ENCODE results near the gene TPSB2.
"Not testable (repeated sequence)": the region's sequence is repeated elsewhere in the genome, so short reads cannot be mapped to it uniquely, and the experiment has no call there.

Gene TPSB2

DNA sequence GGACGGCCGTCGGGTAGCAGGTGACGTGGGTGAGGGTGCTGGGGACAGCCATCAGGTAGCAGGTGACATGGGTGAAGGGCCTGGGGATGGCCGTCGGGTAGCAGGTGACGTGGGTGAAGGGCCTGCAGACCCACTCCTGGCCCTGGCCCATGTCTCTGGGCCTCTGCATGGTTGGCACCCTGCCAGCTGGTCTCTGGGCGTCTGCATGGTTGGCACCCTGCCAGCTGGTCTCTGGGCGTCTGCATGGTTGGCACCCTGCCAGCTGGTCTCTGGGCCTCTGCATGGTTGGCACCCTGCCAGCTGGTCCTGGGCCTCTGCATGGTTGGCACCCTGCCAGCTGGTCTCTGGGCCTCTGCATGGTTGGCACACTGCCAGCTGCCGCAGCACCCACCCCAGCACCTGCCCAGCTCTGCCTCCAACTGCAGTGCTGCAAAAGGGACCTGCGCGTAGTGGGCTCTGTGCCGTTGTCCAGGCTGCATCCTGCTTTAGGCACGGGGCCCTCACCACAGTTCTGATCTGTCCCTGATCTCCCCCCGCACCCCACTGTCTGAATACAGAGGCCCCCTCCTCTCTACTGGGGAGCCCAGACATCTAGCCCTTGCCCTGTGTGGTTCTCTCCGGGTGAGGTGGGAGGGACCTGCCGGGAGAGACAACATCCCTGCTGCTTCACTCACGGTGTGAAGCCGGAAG is 41.9 kb upstream of the TPSB2 start:
- not testable (repeated sequence) for H3K4me3 ChIP-seq (ENCODE audit: low read depth in 1 of 2, low read length in 2 of 2); H3K27me3 ChIP-seq (ENCODE audit: low read depth, low read length); H3K27ac ChIP-seq (ENCODE audit: low read length); H3K36me3 ChIP-seq (ENCODE audit: control insufficient read depth in 1 of 2, insufficient read depth in 2 of 2, low read length in 2 of 2); H3K4me1 ChIP-seq (ENCODE audit: control insufficient read depth in 1 of 2, insufficient read depth in 2 of 2, low read length in 2 of 2); H3K9me3 ChIP-seq (ENCODE audit: control insufficient read depth in 1 of 2, low read length in 2 of 2)

DNA sequence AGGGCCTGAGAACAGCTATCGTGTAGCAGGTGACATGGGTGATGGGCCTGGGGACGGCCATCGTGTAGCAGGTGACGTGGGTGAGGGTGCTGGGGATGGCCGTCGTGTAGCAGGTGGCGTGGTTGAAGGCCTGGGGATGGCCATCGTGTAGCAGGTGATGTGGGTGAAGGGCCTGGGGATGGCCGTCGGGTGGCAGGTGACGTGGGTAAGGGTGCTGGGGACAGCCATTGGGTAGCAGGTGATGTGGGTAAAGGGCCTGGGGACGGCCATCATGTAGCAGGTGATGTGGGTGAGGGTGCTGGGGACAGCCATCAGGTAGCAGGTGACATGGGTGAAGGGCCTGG is 41.4 kb upstream of the TPSB2 start:
- Histone ChIP-seq H3K9me3 (ENCODE audit: control insufficient read depth in 1 of 2, low read length in 2 of 2) (peaks cover 0 to 3% of the 10 kb centered on the region in 2 donors), H3K27me3 (ENCODE audit: low read depth, low read length) (no peaks in the 10 kb centered on the region), H3K27ac (ENCODE audit: low read length) (no peak overlapping the region), H3K4me3 (ENCODE audit: low read depth in 1 of 2, low read length in 2 of 2) (no peak overlapping the region), H3K4me1 (ENCODE audit: control insufficient read depth in 1 of 2, insufficient read depth in 2 of 2, low read length in 2 of 2) (peaks cover 0 to 10% of the 10 kb centered on the region in 2 donors), H3K36me3 (ENCODE audit: control insufficient read depth in 1 of 2, insufficient read depth in 2 of 2, low read length in 2 of 2) (no peaks in the 10 kb centered on the region)

DNA sequence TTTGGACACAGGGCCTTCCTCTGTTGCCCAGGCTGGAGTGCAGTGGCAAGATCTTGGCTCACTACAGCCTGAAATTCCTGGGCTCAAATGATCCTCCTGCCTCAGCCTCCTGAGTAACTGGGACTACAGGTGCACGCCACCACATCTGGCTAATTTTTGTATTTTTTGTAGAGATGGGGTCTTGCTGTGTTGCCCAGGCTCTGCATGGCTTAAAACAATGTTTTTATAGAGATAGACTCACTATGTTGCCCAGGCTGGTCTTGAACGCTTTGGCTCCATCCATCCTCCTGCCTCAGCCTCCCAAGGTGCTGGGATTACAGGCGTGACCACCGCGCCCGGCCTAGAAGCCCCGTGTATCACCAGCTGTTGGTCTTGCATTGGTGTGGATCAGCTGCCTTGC is 39.4 kb upstream of the TPSB2 start:
- not testable (repeated sequence) for H3K27ac ChIP-seq (ENCODE audit: low read length); H3K4me1 ChIP-seq (ENCODE audit: control insufficient read depth in 1 of 2, insufficient read depth in 2 of 2, low read length in 2 of 2); H3K27me3 ChIP-seq (ENCODE audit: low read depth, low read length); H3K9me3 ChIP-seq (ENCODE audit: control insufficient read depth in 1 of 2, low read length in 2 of 2); H3K4me3 ChIP-seq (ENCODE audit: low read depth in 1 of 2, low read length in 2 of 2); H3K36me3 ChIP-seq (ENCODE audit: control insufficient read depth in 1 of 2, insufficient read depth in 2 of 2, low read length in 2 of 2)

DNA sequence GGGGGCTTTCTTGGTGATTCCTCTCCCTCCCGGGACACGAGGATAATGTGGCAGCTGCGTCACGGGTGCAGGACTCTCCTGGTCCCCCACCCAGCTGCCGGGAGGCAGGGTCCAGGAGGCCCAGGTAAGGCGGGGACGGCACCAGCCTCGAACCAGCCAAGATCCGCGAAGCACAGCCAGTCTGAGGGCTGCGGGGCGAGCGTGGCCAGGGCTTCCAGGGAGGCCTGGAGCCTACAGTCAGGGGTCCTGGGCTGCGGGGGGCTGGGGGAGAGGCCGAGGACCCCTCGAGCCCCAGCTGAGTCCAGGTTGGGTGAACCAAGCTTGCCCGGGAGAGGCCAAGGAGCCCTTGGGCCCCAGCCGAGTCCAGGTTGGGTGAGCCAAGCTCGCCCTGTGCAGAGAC is 35.8 kb upstream of the TPSB2 start:
- Histone ChIP-seq H3K9me3 (ENCODE audit: control insufficient read depth in 1 of 2, low read length in 2 of 2) (peaks cover 0 to 3% of the 10 kb centered on the region in 2 donors), H3K27me3 (ENCODE audit: low read depth, low read length) (no peaks in the 10 kb centered on the region), H3K36me3 (ENCODE audit: control insufficient read depth in 1 of 2, insufficient read depth in 2 of 2, low read length in 2 of 2) (no peaks in the 10 kb centered on the region), H3K27ac (ENCODE audit: low read length) (no peak overlapping the region), H3K4me3 (ENCODE audit: low read depth in 1 of 2, low read length in 2 of 2) (no peak overlapping the region), H3K4me1 (ENCODE audit: control insufficient read depth in 1 of 2, insufficient read depth in 2 of 2, low read length in 2 of 2) (no peaks in the 10 kb centered on the region)

DNA sequence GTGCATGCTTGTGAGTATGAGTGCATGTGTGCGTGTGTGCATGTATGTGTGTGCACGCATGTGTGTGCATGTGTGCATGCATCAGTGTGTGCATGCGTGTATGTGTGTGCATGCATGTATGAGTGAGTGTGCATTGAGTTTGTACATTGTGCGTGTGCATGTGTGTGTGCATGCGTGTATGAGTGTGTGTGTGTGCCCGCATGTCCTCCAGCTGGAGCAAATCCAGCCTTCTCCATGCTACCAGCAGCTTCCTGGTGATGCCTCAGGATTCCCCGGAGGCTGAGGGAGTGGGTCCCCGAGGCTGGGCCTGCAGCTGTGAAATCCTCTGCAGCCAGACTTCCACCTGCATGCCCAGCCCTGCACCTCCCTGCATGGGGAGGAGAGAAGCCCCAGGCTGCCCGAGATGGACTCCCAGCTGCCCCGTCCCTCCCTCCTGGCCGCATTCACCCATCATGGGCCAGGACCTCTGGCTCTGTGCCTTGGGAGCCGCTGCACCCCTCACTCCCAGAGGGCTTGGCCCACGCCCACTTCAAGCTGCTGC is 35.2 kb upstream of the TPSB2 start:
- peaks cover under 1% of the 10 kb centered on the region for H3K27me3 ChIP-seq (ENCODE audit: low read depth, low read length)
- H3K4me1 ChIP-seq (ENCODE audit: control insufficient read depth in 1 of 2, insufficient read depth in 2 of 2, low read length in 2 of 2): no peaks in the 10 kb centered on the region
- no peaks in the 10 kb centered on the region for H3K36me3 ChIP-seq (ENCODE audit: control insufficient read depth in 1 of 2, insufficient read depth in 2 of 2, low read length in 2 of 2)
- no peak overlapping the region for H3K4me3 ChIP-seq (ENCODE audit: low read depth in 1 of 2, low read length in 2 of 2)
- H3K27ac ChIP-seq (ENCODE audit: low read length): no peak overlapping the region
- H3K9me3 ChIP-seq (ENCODE audit: control insufficient read depth in 1 of 2, low read length in 2 of 2): peaks cover 0 to 3% of the 10 kb centered on the region in 2 donors

DNA sequence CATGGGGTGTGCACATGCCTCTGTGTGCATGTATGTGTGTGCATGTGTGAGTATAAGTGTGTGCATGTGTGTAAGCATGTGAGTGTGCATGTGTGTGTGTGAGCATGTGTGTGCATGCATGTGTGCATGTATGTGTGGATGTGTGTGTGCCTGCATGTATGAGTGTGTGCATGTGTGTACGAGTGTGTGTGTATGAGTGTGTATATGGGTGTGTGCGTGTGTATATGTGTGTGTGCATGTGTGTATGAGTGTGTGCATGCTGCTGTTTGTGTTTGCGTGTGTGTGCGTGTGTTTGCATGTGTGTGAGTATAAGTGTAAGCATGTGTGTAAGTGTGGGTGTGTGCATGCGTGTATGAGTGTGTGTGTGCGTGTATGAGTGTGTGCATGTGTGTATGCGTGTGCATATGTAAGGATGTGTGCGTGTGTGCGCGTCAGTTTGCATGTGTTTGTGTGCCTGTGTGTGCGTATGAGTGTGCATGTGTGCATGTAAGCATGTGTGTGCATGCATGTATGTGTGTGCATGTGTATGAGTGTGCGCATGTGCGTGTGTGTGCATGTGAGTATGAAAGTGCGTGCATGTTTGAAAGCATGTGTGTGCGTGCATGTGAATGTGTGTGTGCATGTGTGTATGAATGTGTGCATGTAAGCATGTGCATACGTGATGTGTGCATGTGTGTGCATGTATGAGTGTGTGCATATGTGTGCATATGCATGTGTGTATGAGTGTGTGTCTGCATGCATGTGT is 34.5 kb upstream of the TPSB2 start:
- H3K27ac ChIP-seq (ENCODE audit: low read length): no peak overlapping the region
- H3K9me3 ChIP-seq (ENCODE audit: control insufficient read depth in 1 of 2, low read length in 2 of 2): peaks cover 0 to 3% of the 10 kb centered on the region in 2 donors
- no peaks in the 10 kb centered on the region for H3K36me3 ChIP-seq (ENCODE audit: control insufficient read depth in 1 of 2, insufficient read depth in 2 of 2, low read length in 2 of 2)
- H3K4me3 ChIP-seq (ENCODE audit: low read depth in 1 of 2, low read length in 2 of 2): no peak overlapping the region
- no peaks in the 10 kb centered on the region for H3K4me1 ChIP-seq (ENCODE audit: control insufficient read depth in 1 of 2, insufficient read depth in 2 of 2, low read length in 2 of 2)
- H3K27me3 ChIP-seq (ENCODE audit: low read depth, low read length): peaks cover 7% of the 10 kb centered on the region

DNA sequence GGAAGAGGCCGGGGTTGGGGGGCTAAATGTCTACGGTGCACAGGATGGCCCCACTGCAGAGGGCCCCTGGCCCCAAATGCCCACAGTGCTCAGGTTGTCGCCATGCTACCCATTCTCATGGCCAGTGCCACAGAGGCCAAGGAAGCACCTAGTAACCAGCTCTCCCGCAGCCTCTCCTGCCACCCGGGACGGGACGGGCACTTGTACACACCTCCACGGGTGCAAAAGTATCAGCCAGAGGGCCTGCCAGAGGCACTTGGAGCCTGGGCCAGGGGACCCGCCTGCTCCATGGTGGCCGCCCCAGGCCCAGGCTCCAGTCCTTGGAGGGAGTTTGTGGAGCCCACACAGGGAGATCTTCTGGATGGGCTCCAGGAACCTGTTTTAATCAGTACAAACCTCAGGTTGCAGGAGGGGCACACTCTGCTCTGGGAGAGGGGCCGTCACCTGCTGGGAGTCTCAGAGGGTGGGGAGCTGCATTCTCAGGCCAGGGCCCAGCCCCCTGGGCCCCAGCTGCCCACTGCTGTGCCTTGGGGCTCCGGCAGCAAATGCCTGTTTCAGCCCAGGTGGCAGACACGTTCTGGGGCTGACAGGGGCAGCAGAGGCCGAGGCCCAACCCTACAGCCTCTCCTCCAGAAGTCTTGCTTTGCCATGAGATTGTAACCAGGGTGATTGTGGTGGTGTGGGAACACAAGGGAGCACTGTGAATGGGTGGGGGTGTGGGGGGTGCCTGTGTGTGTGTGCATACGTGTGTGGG is 33.8 kb upstream of the TPSB2 start:
- Histone ChIP-seq H3K4me1 (ENCODE audit: control insufficient read depth in 1 of 2, insufficient read depth in 2 of 2, low read length in 2 of 2) (no peaks in the 10 kb centered on the region), H3K9me3 (ENCODE audit: control insufficient read depth in 1 of 2, low read length in 2 of 2) (peaks cover 0 to 3% of the 10 kb centered on the region in 2 donors), H3K36me3 (ENCODE audit: control insufficient read depth in 1 of 2, insufficient read depth in 2 of 2, low read length in 2 of 2) (no peaks in the 10 kb centered on the region), H3K4me3 (ENCODE audit: low read depth in 1 of 2, low read length in 2 of 2) (no peak overlapping the region), H3K27ac (ENCODE audit: low read length) (no peak overlapping the region), H3K27me3 (ENCODE audit: low read depth, low read length) (peaks cover 10% of the 10 kb centered on the region)

DNA sequence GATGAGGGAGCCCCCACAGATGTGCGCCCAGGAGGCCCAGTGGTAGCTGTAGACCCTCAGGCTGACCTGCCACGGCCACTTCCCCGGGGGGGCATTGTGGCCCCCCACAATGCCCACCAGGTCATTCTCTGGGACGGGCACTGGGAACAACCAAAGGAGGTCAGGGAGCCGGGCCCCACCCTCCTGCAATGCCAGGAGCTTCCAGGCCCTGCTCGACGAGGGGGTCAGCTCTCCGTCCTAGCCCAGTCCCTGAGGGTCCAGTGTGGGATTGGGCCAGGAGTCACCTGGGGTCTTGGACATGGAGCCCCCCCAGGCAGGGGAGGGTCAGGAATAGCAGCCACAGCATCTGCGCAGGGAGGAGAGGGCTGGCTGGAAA is 32.9 kb upstream of the TPSB2 start:
- Histone ChIP-seq H3K36me3 (ENCODE audit: control insufficient read depth in 1 of 2, insufficient read depth in 2 of 2, low read length in 2 of 2) (no peaks in the 10 kb centered on the region), H3K4me1 (ENCODE audit: control insufficient read depth in 1 of 2, insufficient read depth in 2 of 2, low read length in 2 of 2) (no peaks in the 10 kb centered on the region), H3K27ac (ENCODE audit: low read length) (no peak overlapping the region), H3K9me3 (ENCODE audit: control insufficient read depth in 1 of 2, low read length in 2 of 2) (peaks cover 0 to 3% of the 10 kb centered on the region in 2 donors), H3K4me3 (ENCODE audit: low read depth in 1 of 2, low read length in 2 of 2) (no peak overlapping the region), H3K27me3 (ENCODE audit: low read depth, low read length) (peaks cover 10% of the 10 kb centered on the region)

DNA sequence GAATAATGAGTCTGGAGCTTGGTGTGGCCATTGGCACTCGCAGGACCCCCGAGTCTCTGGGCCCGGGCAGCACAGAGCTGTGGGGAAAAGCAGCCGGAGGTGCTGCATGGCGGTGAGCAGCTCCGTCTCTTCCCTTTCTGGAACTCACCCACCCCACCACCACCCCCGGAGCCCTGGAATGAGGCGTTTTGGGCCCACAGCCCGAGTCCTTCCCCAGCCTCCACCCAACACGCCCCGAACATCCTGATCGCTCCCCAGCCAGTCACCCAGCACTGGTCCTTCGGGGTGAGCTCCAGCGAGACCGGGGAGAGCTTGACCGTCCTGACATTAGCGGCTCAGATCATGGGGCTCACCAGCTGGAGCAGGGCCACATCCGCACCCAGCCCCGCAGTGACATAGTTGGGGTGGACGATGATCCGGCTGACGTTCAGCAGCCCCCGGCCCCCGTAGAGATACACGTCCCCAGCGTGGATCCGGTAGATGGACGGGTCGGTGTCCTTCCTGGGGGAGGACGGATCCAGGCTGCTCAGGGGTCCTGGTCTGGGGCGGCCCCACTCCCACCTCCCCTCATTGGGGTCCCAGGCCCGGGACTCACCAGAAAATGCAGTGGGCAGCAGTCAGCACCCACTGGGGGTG is 32.3 kb upstream of the TPSB2 start:
- H3K4me1 ChIP-seq (ENCODE audit: control insufficient read depth in 1 of 2, insufficient read depth in 2 of 2, low read length in 2 of 2): no peaks in the 10 kb centered on the region
- peaks cover 0 to 3% of the 10 kb centered on the region in 2 donors for H3K9me3 ChIP-seq (ENCODE audit: control insufficient read depth in 1 of 2, low read length in 2 of 2)
- no peaks in the 10 kb centered on the region for H3K36me3 ChIP-seq (ENCODE audit: control insufficient read depth in 1 of 2, insufficient read depth in 2 of 2, low read length in 2 of 2)
- no peak overlapping the region for H3K4me3 ChIP-seq (ENCODE audit: low read depth in 1 of 2, low read length in 2 of 2)
- H3K27ac ChIP-seq (ENCODE audit: low read length): no peak overlapping the region
- H3K27me3 ChIP-seq (ENCODE audit: low read depth, low read length): peaks cover 10% of the 10 kb centered on the region

DNA sequence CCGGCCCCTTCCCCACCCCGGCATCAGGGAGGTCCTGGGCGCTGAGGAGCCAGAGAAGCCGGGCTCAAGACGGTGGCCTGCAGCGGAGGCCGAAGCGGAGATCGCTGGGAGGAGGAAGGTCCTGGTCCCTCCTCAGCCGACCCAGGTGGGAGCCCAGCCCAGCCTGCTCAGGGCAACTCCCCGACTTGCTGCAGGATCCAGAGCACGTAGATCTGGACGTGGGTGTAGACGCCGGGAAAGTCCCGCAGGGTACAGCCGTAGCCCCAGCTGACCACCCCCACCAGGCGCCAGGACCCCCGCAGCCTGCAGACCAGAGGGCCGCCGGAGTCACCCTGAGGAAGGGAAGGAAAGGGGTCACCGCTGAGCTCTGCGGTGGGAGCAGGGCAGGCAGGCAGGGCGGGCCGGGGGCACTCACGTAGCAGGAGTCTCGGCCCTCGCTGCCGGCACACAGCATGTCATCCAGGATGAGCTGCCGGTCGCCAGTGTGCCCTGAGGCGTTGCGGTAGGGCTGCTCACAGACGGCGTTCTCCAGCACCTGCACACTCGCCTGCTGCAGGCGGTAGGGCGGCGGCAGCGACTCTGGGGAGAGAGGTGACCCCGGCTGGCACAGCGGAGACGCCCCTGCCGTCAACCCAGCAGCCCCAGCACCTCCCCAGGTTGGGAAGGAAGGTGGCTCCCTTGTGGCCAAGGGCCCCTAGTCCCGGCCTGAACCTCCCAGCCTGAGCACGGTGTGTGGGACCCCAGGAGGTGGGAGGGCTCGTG is 31.3 kb upstream of the TPSB2 start:
- H3K4me1 ChIP-seq (ENCODE audit: control insufficient read depth in 1 of 2, insufficient read depth in 2 of 2, low read length in 2 of 2): no peaks in the 10 kb centered on the region
- peaks cover 10% of the 10 kb centered on the region for H3K27me3 ChIP-seq (ENCODE audit: low read depth, low read length)
- H3K9me3 ChIP-seq (ENCODE audit: control insufficient read depth in 1 of 2, low read length in 2 of 2): no peaks in the 10 kb centered on the region
- no peak overlapping the region for H3K27ac ChIP-seq (ENCODE audit: low read length)
- H3K36me3 ChIP-seq (ENCODE audit: control insufficient read depth in 1 of 2, insufficient read depth in 2 of 2, low read length in 2 of 2): no peaks in the 10 kb centered on the region
- H3K4me3 ChIP-seq (ENCODE audit: low read depth in 1 of 2, low read length in 2 of 2): no peak overlapping the region
